GM12892 (cell line): ENCODE measurements around the gene MEOX2.

Experiments used
- DNase-seq: peaks from one replicate; pipeline ENCODE4 v3.0.0; 2011; ENCODE audit not compliant: insufficient read length
- FAIRE-seq: peaks from 2 replicates; lab custom pipeline; 2011; peaks lifted over from hg19 to GRCh38; lab: Jason Lieb, UNC
- POLR2A ChIP-seq: IDR thresholded peaks from 2 replicates; pipeline ENCODE4 v1.6.1; 2011; ENCODE audit warnings: low read depth, low read length, control low read depth
- POLR2AphosphoS5 ChIP-seq: IDR thresholded peaks from 2 replicates; pipeline ENCODE4 v1.6.1; 2011; ENCODE audit warnings: low read depth, low read length, control low read depth
- TAF1 ChIP-seq: IDR thresholded peaks from 2 replicates; pipeline ENCODE4 v1.6.1; 2011; ENCODE audit warnings: low read depth, mild to moderate bottlenecking, control low read depth, low read length, borderline replicate concordance

Gene MEOX2

GRCh38 chr7:15688279-15688626 lies 1.8 kb upstream of the MEOX2 start:
- TF ChIP-seq POLR2AphosphoS5 (no peak), TAF1 (no peak), POLR2A (no peak)
- DNase-seq, result no peak
- no peak for FAIRE-seq

- TF ChIP-seq TAF1, result no peak
- no peak for TF ChIP-seq POLR2AphosphoS5
- no peak for TF ChIP-seq POLR2A
- DNase-seq (no peak), FAIRE-seq (no peak)
Measured at GRCh38 chr7:15687546-15688278, 1.2 kb upstream of the MEOX2 start.

- FAIRE-seq, result no peak
- TF ChIP-seq POLR2AphosphoS5, result no peak
- TF ChIP-seq POLR2A, result no peak
- TF ChIP-seq TAF1, result no peak
- no peak for DNase-seq
Measured at GRCh38 chr7:15686957-15687545, 568 bp upstream of the MEOX2 start.

GRCh38 chr7:15685358-15686294 lies 857 bp downstream of the MEOX2 start:
- FAIRE-seq (no peak), DNase-seq (no peak)
- no peak for TF ChIP-seq TAF1
- TF ChIP-seq POLR2A, result no peak
- TF ChIP-seq POLR2AphosphoS5, result no peak

GRCh38 chr7:15684871-15685270 lies 1.6 kb downstream of the MEOX2 start:
- FAIRE-seq (no peak), DNase-seq (no peak)
- no peak for TF ChIP-seq POLR2A
- no peak for TF ChIP-seq TAF1

GRCh38 chr7:15684111-15684800 lies 2.2 kb downstream of the MEOX2 start:
- no peak for DNase-seq
- no peak for FAIRE-seq
- TF ChIP-seq TAF1 (no peak), POLR2AphosphoS5 (no peak), POLR2A (no peak)

GRCh38 chr7:15682751-15683245 lies 3.7 kb downstream of the MEOX2 start:
- FAIRE-seq (no peak), DNase-seq (no peak)
- TF ChIP-seq TAF1, result no peak
- no peak for TF ChIP-seq POLR2A
- no peak for TF ChIP-seq POLR2AphosphoS5

GRCh38 chr7:15682111-15682510 lies 4.4 kb downstream of the MEOX2 start:
- no peak for FAIRE-seq
- TF ChIP-seq TAF1 (no peak), POLR2AphosphoS5 (no peak), POLR2A (no peak)
- no peak for DNase-seq

GRCh38 chr7:15681631-15682030 lies 4.9 kb downstream of the MEOX2 start:
- TF ChIP-seq POLR2AphosphoS5, result no peak
- no peak for TF ChIP-seq POLR2A
- TF ChIP-seq TAF1, result no peak
- DNase-seq, result no peak
- FAIRE-seq, result no peak

- DNase-seq (no peak), FAIRE-seq (no peak)
- TF ChIP-seq POLR2A (no peak), POLR2AphosphoS5 (no peak), TAF1 (no peak)
Measured at GRCh38 chr7:15681186-15681585, 5.3 kb downstream of the MEOX2 start.

GRCh38 chr7:15680446-15680845 lies 6.0 kb downstream of the MEOX2 start:
- DNase-seq, result no peak
- TF ChIP-seq TAF1, result no peak
- no peak for FAIRE-seq
